CD14-positive monocyte (primary cell): ENCODE measurements around the gene ZNF365. TPM values are rescaled to one million over a fixed set of nuclear protein-coding genes. Genes with fewer than 3 reads are reported as not detected.

Source experiments
- DNase-seq, 3 donors: peaks; one replicate each; pipeline ENCODE4 v3.0.0-alpha.2; 2011 to 2022
- H2AFZ ChIP-seq: 2 replicates; pipeline ENCODE4 v1.6.0; 2012; ENCODE audit warnings: mild to moderate bottlenecking, low read depth, low read length, inconsistent platforms; ENCODE audit not compliant: insufficient read depth, poor library complexity, severe bottlenecking
- H3K27ac ChIP-seq, 2 donors: 1 replicate in 1 of 2; 2 replicates in 1 of 2; pipeline ENCODE4 v1.5.1; 2012 to 2013; ENCODE audit warnings: low read length in 2 of 2, control low read depth in 1 of 2, inconsistent platforms in 1 of 2, low read depth in 1 of 2, mild to moderate bottlenecking in 1 of 2
- H3K27me3 ChIP-seq, 2 donors: one replicate each; pipeline versions ENCODE4 v1.6.0 to v1.6.1; 2011 to 2013; ENCODE audit warnings: low read length in 2 of 2; ENCODE audit not compliant: control insufficient read depth in 2 of 2, insufficient read depth in 2 of 2
- H3K36me3 ChIP-seq, 2 donors: replicated peaks in 1 of 2; 1 replicate in 1 of 2; 2 replicates in 1 of 2; pipeline versions ENCODE4 v1.5.1 to v1.6.1; 2012 to 2013; ENCODE audit warnings: low read length in 2 of 2, control low read depth in 1 of 2, inconsistent platforms in 1 of 2, mild to moderate bottlenecking in 1 of 2; ENCODE audit not compliant: insufficient read depth in 2 of 2, control insufficient read depth in 1 of 2
- H3K4me1 ChIP-seq, 2 donors: 1 replicate in 1 of 2; 2 replicates in 1 of 2; pipeline versions ENCODE4 v1.5.1 to v1.6.1; 2012 to 2013; ENCODE audit warnings: low read length in 2 of 2, control low read depth in 1 of 2, inconsistent platforms in 1 of 2, mild to moderate bottlenecking in 1 of 2, moderate library complexity in 1 of 2; ENCODE audit not compliant: insufficient read depth in 2 of 2, control insufficient read depth in 1 of 2
- H3K4me2 ChIP-seq: replicated peaks from 2 replicates; pipeline ENCODE3; 2012; ENCODE audit warnings: low read length, moderate library complexity, mild to moderate bottlenecking; ENCODE audit not compliant: poor library complexity, severe bottlenecking; ENCODE audit errors: extremely low read depth
- H3K4me3 ChIP-seq, 3 experiments: fragments of 200-600 bp in 1 of 3; sonication (generic) in 1 of 3; replicated peaks in 1 of 3; 1 replicate in 2 of 3; 2 replicates in 1 of 3; pipeline ENCODE4 v1.5.1; 2011 to 2013; ENCODE audit warnings: low read length in 3 of 3, mild to moderate bottlenecking in 3 of 3, control low read depth in 2 of 3, low read depth in 2 of 3, inconsistent platforms in 1 of 3, moderate library complexity in 1 of 3
- H3K79me2 ChIP-seq: 2 replicates; pipeline ENCODE4 v1.6.0; 2012; ENCODE audit warnings: mild to moderate bottlenecking, control low read depth, inconsistent platforms, low read length, moderate library complexity; ENCODE audit not compliant: insufficient read depth
- H3K9ac ChIP-seq: 2 replicates; pipeline ENCODE4 v1.6.0; 2017; ENCODE audit warnings: low read length, mild to moderate bottlenecking; ENCODE audit not compliant: insufficient read depth, poor library complexity, severe bottlenecking
- H3K9me3 ChIP-seq, 2 donors: replicated peaks in 1 of 2; 1 replicate in 1 of 2; 2 replicates in 1 of 2; pipeline versions ENCODE4 v1.5.1 to v1.6.1; 2012 to 2013; ENCODE audit warnings: low read length in 2 of 2, control low read depth in 1 of 2; ENCODE audit not compliant: control insufficient read depth in 1 of 2, insufficient read depth in 1 of 2
- H4K20me1 ChIP-seq: 2 replicates; pipeline ENCODE4 v1.6.0; 2012; ENCODE audit warnings: mild to moderate bottlenecking, low read length, control low read depth, moderate library complexity; ENCODE audit not compliant: insufficient read depth
- H3K27ac Mint-ChIP-seq, 7 donors: one replicate each; pipeline ENCODE4 v1.8.0; 2020; ENCODE audit warnings: mild to moderate bottlenecking in 7 of 7, mixed read lengths in 7 of 7, moderate library complexity in 6 of 7, inconsistent platforms in 2 of 7
- H3K27me3 Mint-ChIP-seq, 3 donors: one replicate each; pipeline ENCODE4 v1.8.0; 2021 to 2022; ENCODE audit warnings: low read depth in 3 of 3, mild to moderate bottlenecking in 3 of 3, mixed read lengths in 3 of 3, moderate library complexity in 3 of 3, inconsistent platforms in 1 of 3
- H3K36me3 Mint-ChIP-seq, 2 donors: one replicate each; pipeline ENCODE4 v1.8.0; 2020; ENCODE audit warnings: mixed read lengths in 2 of 2, inconsistent platforms in 1 of 2, mild to moderate bottlenecking in 1 of 2
- H3K4me1 Mint-ChIP-seq: one replicate; pipeline ENCODE4 v1.8.0; 2020; ENCODE audit warnings: mild to moderate bottlenecking, mixed read lengths
- H3K4me3 Mint-ChIP-seq, 2 donors: one replicate each; pipeline ENCODE4 v1.8.0; 2020; ENCODE audit warnings: mild to moderate bottlenecking in 2 of 2, mixed read lengths in 2 of 2, moderate library complexity in 1 of 2
- H3K9me3 Mint-ChIP-seq, 7 donors: one replicate each; pipeline ENCODE4 v1.8.0; 2020 to 2022; ENCODE audit warnings: mixed read lengths in 7 of 7, mild to moderate bottlenecking in 6 of 7, moderate library complexity in 6 of 7, inconsistent platforms in 2 of 7
- CTCF ChIP-seq: fragments of 200-600 bp; IDR thresholded peaks from one replicate; pipeline ENCODE4 v1.8.0; 2022; ENCODE audit warnings: antibody characterized with exemption, mild to moderate bottlenecking
- WGBS: methylation state at CpG from one replicate; pipeline ENCODE4 v1.1.5; 2013; ENCODE audit warnings: missing lambda C conversion rate; ENCODE audit not compliant: insufficient coverage; 5-methylcytosine and 5-hydroxymethylcytosine counted together
- intact Hi-C, 2 donors: fragments of 100-400 bp; cut with micrococcal nuclease; formaldehyde crosslinking; loops; one replicate each; pipeline versions ENCODE4 v1.15.0 to v1.15.1; 2023
- polyA plus RNA-seq, 3 donors: library from polyadenylated mRNA; depleted of rRNA in 1 of 3; unstranded in 2 of 3; stranded (reverse) in 1 of 3; fragments of 300-500 nt in 2 of 3; fragments of >200 nt in 1 of 3; fragmentation: Illumina TruSeq in 2 of 3; gene quantifications; 1 replicate in 2 of 3; 2 replicates in 1 of 3; pipeline ENCODE4 v1.2.3, GENCODE V29; 2012 to 2021

ZNF365 gene
- polyA plus RNA-seq, 3 donors: not detected

- intact Hi-C loops: no loop called here
- no peak overlapping the region for H3K4me3 Mint-ChIP-seq
- no peaks in the 10 kb centered on the region for H3K4me1 Mint-ChIP-seq
Observed at GRCh38 chr10:62394556-62395018, 20.4 kb downstream of the ZNF365 start.

GRCh38 chr10:62395892-62396291 lies 21.7 kb downstream of the ZNF365 start:
- no CpG with 5 or more reads among the region's 1 CpG for WGBS
- no peak overlapping the region for H3K9ac ChIP-seq
- no peak overlapping the region for H3K27ac ChIP-seq
- H4K20me1 ChIP-seq: no peaks in the 10 kb centered on the region
- H2AFZ ChIP-seq: no peak overlapping the region
- TF ChIP-seq CTCF: no peak
- Mint-ChIP-seq H3K4me3 (no peak overlapping the region), H3K9me3 (peaks cover 0 to 6% (median 0%) of the 10 kb centered on the region in 7 donors), H3K27ac (no peak overlapping the region), H3K4me1 (no peaks in the 10 kb centered on the region), H3K27me3 (peaks cover 0 to 5% (median 2%) of the 10 kb centered on the region in 3 donors), H3K36me3 (no peaks in the 10 kb centered on the region)
- DNase-seq: no peak
- H3K79me2 ChIP-seq: no peaks in the 10 kb centered on the region
- no peak overlapping the region for H3K4me2 ChIP-seq
- no peaks in the 10 kb centered on the region for H3K4me1 ChIP-seq
- H3K4me3 ChIP-seq: no peak overlapping the region
- H3K9me3 ChIP-seq: no peaks in the 10 kb centered on the region
- H3K36me3 ChIP-seq: no peaks in the 10 kb centered on the region
- no peaks in the 10 kb centered on the region for H3K27me3 ChIP-seq
- intact Hi-C loops: no loop called here

More at GRCh38 chr10:62394556-62395018, 20.4 kb downstream of the ZNF365 start:
- H3K36me3 ChIP-seq: no peaks in the 10 kb centered on the region
- Mint-ChIP-seq H3K9me3 (peaks cover 0 to 6% (median 0%) of the 10 kb centered on the region in 7 donors), H3K27me3 (peaks cover under 1 to 5% (median 2%) of the 10 kb centered on the region in 3 donors), H3K27ac (no peak overlapping the region), H3K36me3 (no peaks in the 10 kb centered on the region)
- H3K4me1 ChIP-seq: no peaks in the 10 kb centered on the region
- no peak overlapping the region for H2AFZ ChIP-seq
- DNase-seq: no peak
- TF ChIP-seq CTCF: no peak
- H3K4me3 ChIP-seq: no peak overlapping the region
- H3K79me2 ChIP-seq: no peaks in the 10 kb centered on the region
- H4K20me1 ChIP-seq: no peaks in the 10 kb centered on the region
- WGBS: 79% methylated on average over 1 of the region's 2 CpGs
- no peak overlapping the region for H3K27ac ChIP-seq
- H3K27me3 ChIP-seq: no peaks in the 10 kb centered on the region
- no peaks in the 10 kb centered on the region for H3K9me3 ChIP-seq
- no peak overlapping the region for H3K4me2 ChIP-seq
- H3K9ac ChIP-seq: no peak overlapping the region
